Activated CD8-positive, alpha-beta memory T cell treated with anti-CD3 and anti-CD28 coated beads, Interleukin-2, amount 50 U/mL, for 1 hour (primary cell): Measurements from ENCODE around the gene ZNF778.
"Not testable (repeated sequence)": the region's sequence is repeated elsewhere in the genome, so short reads cannot be mapped to it uniquely, and the experiment has no call there.

Source experiments
- DNase-seq: peaks from one replicate; pipeline ENCODE4 v3.0.0-alpha.2; 2020; ENCODE audit errors: extremely low read depth

Gene ZNF778

GRCh38 chr16:89179656-89180315 lies 37.7 kb upstream of the ZNF778 start:
- DNase-seq = no peak

DNA sequence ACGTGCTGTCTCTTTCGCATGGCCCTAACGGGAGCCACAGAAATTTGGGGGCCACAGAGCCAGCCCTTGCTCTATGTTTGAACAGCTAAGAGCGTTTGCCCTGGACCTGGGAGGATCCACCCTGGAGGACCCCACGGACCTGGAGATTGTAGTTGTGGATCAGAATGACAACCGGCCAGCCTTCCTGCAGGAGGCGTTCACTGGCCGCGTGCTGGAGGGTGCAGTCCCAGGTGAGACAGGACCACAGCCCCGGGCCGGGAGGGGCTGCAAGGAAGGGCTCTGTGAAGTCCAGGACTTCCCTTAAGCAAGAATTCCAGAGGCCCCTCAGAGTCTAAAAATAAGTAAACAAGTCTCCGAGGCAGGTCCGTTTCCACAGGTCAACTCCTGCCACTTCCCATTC lies 34.0 kb upstream of the ZNF778 start:
- DNase-seq = no peak

GRCh38 chr16:89183975-89184676 lies 33.4 kb upstream of the ZNF778 start:
- DNase-seq = no peak

DNA sequence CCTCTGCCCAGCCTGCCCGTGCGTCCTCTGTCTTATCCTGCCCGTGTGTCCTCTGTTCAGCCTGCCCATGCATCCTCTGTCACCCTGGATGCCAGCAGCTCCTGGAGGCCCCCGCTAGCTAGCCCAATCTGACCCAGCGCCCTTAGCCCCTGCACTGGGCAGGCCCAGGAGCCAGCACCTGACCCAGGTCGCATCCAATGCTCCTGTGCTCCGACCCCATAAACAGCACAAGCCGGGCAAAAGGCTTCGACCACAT lies 32.9 kb upstream of the ZNF778 start:
- no peak for DNase-seq

- DNase-seq = no peak
These were observed 32.3 kb upstream of the ZNF778 start for GRCh38 chr16:89184933-89185794.

DNA sequence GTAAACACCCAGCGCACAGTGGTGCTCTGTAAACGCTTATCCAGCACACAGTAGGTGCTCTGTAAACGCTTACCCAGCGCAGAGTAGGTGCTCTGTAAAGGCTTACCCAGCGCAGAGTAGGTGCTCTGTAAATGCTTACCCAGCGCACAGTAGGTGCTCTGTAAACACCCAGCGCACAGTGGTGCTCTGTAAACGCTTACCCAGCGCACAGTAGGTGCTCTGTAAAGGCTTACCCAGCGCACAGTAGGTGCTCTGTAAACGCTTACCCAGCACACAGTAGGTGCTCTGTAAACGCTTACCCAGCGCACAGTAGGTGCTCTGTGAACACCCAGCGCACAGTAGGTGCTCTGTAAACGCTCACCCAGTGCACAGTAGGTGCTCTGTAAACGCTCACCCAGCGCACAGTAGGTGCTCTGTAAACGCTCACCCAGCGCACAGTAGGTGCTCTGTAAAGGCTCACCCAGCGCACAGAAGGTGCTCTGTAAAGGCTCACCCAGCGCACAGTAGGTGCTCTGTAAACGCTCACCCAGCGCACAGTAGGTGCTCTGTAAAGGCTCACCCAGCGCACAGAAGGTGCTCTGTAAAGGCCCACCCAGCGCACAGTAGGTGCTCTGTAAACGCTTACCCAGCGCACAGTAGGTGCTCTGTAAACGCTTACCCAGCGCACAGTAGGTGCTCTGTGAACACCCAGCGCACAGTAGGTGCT lies 31.5 kb upstream of the ZNF778 start:
- DNase-seq = not testable (repeated sequence)

DNA sequence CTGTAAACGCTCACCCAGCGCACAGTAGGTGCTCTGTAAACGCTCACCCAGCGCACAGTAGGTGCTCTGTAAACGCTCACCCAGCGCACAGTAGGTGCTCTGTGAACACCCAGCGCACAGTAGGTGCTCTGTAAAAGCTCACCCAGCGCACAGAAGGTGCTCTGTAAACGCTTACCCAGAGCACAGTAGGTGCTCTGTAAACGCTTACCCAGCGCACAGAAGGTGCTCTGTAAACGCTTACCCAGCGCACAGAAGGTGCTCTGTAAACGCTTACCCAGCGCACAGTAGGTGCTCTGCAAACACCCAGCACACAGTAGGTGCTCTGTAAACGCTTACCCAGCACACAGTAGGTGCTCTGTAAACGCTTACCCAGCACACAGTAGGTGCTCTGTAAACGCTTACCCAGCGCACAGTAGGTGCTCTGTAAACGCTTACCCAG lies 30.9 kb upstream of the ZNF778 start:
- not testable (repeated sequence) for DNase-seq

- DNase-seq = no peak
These were observed 30.3 kb upstream of the ZNF778 start for GRCh38 chr16:89187032-89187769.

DNA sequence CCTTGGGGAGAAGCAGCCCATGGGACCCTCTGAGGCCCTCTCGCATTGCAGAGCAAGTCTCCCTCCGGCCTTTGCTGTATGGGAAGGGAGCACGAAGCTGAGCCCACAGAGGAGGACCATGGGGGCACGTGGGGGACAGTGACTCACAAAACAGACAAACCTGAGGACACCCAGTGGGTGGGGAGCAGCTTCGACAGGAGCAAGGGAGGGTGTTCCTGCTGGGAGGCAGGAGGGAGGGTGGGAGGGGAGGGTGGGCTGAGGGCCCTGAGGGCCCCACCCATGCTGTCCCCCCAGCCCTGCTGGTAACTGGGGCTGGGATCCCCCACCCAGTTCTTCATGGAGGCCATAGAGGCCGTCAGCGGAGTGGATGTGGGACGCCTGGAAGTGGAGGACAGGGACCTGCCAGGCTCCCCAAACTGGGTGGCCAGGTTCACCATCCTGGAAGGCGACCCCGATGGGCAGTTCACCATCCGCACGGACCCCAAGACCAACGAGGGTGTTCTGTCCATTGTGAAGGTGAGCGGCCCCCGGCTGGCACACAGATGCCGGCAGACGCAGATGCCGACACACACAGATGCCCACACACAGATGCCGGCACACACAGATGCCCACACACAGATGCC lies 29.6 kb upstream of the ZNF778 start:
- DNase-seq = no peak

GRCh38 chr16:89188471-89189357 lies 28.8 kb upstream of the ZNF778 start:
- not testable (repeated sequence) for DNase-seq

DNA sequence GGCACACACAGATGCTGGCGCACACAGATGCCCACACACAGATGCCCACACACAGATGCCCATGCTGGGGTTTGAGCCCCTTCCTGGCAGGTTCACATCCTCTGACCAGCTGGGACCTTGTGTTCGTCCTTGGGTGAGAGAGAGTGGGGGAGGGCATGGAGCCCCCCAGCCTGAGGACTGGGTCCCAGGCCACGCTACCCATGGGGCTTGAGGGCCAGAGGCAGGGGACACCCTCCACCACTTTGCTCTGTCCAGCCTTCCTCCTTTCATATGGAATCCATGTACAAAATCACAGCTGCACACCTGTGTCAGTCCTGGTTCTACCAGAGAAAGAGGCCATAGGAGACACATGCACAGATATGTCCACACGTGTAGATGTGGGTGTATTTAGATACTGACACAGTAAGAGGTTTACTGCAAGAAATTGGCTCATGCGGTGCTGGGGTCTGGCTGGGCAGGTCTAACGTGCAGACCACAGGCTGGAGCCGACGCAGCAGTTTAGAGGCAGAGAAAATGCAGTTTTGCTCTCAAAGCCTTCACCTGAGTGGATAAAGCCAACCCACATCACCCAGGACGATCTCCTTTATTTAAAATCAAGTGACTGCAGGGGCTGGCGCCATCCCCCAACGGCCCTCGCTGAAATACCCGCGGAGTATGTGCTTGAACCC lies 28.0 kb upstream of the ZNF778 start:
- no peak for DNase-seq

DNA sequence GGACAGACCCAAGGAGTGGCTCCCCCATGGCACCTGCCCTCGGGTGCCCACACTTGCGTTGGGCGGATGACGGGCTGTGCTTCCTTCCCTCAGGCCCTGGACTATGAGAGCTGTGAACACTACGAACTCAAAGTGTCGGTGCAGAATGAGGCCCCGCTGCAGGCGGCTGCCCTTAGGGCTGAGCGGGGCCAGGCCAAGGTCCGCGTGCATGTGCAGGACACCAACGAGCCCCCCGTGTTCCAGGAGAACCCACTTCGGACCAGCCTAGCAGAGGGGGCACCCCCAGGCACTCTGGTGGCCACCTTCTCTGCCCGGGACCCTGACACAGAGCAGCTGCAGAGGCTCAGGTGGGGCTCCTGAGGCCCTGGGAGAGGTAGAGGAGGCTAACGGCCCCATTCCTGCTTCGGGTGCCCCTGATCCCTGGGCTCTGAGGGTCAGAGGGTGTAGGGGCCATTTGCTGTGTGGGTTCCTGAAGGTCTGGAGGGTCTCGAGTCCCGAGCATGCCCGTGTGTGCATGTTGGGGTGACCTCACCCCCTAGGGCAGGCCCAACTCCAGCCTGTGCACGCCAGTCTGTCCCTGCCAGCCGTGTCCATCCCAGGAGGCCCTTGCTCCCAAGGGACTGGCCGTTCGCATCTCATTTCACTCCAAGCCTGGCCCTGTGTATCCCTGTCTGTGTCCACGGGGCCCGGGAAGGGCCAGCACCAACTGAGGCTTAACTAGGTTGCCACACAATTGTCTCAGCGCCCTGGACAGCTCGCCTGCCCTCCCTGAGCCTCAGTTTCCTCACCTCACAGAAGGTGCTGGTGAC lies 27.1 kb upstream of the ZNF778 start:
- DNase-seq = no peak

- no peak for DNase-seq
These were observed 26.2 kb upstream of the ZNF778 start for GRCh38 chr16:89191033-89191900.

DNA sequence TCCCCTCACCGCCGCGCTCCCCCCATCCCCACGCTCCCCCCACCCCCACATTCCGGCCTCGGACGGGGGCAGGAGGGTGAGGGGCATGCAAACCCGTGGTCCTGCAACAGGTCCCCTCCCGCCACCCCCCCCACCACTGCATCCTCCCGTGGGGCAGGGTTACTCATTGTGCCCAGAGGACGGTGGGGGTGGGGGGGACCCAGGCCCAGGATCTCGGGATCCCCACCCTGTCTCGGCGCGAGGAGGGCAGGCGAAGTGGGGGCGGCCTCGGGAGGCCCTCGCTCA lies 25.7 kb upstream of the ZNF778 start:
- DNase-seq = no peak

GRCh38 chr16:89192186-89192955 lies 25.1 kb upstream of the ZNF778 start:
- DNase-seq = peak; percentile 59

GRCh38 chr16:89192956-89193575 lies 24.4 kb upstream of the ZNF778 start:
- DNase-seq = peak; percentile 20
